CD4-positive, alpha-beta T cell treated with Interleukin-4 for 1 hour (primary cell): ENCODE results near the gene UTP20.
"Not testable (repeated sequence)": the region's sequence is repeated elsewhere in the genome, so short reads cannot be mapped to it uniquely, and the experiment has no call there.

ENCODE experiments used
- DNase-seq, 2 donors: peaks; one replicate each; pipeline ENCODE4 v3.0.0-alpha.2; 2020 to 2022

The UTP20 gene

DNA sequence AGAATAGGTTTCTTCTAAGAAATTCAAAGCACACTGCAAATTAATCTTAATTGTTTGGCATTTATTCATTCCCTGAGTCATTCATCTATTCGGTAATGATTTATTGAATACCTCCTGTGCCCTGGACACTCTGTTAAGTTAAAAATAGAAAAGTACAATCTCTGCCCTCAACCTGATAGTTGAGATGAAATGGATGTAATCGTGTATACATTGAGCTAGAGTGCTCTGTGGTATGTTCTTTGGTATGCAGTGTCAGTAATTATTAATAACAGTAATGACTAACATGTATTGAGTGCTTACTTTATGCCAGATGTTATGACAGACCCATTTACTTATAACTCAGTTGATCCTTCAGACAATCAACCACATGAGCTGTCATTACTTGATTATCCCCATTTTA is 47.6 kb downstream of the UTP20 start:
- no peak for DNase-seq

GRCh38 chr12:101328917-101329316 is 49.0 kb downstream of the UTP20 start:
- DNase-seq, result no peak

- no peak for DNase-seq
Measured at GRCh38 chr12:101330631-101331030, 50.7 kb downstream of the UTP20 start.

- no peak for DNase-seq
Measured at GRCh38 chr12:101336437-101336836, 56.5 kb downstream of the UTP20 start.

- no peak for DNase-seq
Measured at GRCh38 chr12:101338087-101338486, 58.2 kb downstream of the UTP20 start.

DNA sequence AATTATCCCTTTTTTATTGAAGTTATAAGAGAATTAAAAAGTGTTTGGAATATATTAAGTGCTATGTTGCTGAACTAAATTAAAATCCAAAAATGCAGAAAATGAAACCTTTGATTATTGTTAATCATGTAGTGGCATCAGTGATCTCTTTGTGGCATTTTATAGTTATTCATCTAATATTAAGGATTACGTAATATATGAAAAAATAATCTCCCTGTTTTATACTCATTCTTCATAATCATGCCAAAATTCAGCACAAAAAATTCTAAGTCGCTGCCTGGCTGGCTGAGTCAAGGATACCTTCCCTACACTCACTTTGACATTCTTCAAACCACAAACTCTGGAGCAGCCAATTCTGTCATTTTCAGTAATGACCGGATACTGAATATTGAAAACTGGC is 64.0 kb downstream of the UTP20 start:
- no peak for DNase-seq

DNA sequence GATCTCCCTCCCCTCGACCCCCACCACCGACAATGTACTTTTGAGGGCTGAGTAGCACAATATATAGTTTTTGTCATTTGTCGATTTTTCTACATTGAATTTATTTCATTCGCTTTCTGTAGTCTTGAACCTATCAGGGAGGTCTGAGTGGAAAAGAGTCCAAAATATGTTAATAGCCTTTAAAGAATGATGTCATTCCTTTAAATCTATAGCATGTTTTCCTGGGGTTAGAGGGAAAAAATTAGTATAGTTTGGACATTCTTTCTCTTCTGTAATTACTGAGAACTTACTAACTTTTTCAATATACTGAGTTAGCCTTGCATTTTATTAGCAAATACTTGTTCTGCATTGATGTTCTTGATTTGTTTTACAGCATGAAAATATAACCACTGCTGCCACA is 71.8 kb downstream of the UTP20 start:
- no peak for DNase-seq

DNA sequence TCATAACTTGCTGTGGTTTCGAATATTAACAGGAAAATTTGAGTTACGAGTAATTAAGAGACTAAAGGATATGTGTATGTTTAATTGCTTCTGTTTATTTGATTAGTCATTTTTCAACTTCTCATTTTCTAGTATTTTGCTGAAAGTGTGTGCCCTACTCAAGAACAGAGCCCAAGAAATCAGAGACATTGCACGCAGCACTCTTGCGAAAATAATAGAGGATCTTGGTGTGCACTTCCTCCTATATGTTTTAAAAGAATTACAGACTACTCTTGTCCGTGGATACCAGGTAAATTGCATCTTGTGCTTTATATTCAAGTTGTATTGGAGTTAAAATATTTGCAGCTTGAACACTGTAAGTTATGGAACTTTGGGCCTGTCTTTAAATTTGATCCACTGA is 76.9 kb downstream of the UTP20 start:
- no peak for DNase-seq

- no peak for DNase-seq
Measured at GRCh38 chr12:101361455-101361854, 81.5 kb downstream of the UTP20 start.

DNA sequence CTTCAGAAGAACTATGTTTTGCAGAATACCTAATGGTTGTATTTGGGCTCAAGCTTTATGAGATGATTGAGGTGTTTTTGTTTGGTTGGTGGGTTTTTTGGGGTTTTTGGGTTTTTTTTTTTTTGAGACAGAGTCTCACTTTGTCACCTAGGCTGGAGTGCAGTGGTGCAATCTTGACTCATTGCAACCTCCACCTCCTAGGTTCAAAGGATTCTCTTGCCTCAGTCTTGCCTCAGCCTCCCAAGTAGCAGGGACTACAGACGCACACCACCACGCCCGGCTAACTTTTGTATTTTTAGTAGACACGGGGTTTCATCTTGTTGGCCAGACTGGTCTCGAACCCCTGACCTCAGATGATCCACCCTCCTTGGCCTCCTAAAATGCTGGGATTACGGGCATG is 88.1 kb downstream of the UTP20 start:
- no peak for DNase-seq

DNA sequence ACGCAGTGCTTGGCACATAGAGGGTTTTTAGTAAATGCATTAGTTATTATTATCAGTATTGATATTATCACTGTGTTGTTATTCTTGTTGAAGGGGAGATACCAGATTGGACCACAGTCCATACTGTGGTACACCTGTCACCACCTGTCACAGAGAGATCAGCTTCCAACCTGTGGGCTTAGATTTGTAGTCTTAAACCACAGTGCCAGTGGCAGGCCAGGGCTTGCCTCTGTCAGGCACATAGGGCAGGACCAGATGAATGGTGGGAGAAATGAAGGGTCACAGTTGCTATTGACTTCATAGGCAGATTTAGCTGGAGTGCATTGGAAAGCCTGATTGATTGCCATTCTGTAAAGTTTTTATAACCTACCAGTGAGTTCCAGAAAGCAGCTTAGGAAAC is 92.5 kb downstream of the UTP20 start:
- DNase-seq, result no peak

DNA sequence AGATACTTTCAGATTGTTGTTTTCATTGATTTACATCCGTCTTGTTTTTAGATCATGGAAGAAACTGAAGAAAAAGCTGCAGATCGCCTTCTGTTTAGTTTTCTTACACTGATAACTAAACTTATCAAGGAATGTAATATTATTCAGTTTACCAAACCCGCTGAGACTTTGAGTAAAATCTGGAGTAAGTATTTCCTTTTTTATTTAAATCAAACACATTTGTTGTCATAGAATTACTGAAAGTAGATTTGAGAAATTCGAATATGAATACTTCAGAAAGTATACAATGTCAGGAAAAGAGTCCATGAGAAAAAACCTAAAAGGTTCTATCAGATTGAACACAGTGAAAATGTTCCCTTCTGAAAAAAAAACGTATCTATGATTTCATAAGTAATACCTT is 95.7 kb downstream of the UTP20 start:
- DNase-seq, result no peak

DNA sequence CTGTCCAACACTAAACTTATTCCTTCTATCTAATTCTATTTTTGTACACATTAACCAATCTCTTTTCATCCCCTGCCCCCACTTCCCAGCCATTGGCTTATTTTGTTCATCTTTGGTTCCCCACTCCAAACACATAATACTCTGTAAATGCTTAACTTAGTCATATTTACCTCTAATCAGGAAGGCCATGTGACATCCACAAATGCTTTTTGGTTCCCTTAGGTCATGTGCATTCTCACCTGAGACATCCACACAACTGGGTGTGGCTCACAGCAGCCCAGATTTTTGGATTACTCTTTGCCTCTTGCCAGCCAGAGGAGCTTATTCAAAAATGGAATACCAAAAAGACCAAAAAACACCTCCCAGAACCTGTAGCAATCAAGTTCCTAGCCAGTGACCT is 99.2 kb downstream of the UTP20 start:
- DNase-seq, result no peak

DNA sequence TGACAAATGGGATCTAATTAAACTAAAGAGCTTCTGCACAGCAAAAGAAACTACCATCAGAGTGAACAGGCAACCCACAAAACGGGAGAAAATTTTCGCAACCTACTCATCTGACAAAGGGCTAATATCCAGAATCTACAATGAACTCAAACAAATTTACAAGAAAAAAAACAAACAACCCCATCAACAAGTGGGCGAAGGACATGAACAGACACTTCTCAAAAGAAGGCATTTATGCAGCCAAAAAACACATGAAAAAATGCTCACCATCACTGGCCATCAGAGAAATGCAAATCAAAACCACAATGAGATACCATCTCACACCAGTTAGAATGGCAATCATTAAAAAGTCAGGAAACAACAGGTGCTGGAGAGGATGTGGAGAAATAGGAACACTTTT is 111.3 kb downstream of the UTP20 start:
- not testable (repeated sequence) for DNase-seq

GRCh38 chr12:101407049-101407435 is 127.1 kb downstream of the UTP20 start:
- no peak for DNase-seq

- DNase-seq, result peak; percentile 73 to 79
Measured at GRCh38 chr12:101407436-101408345, 127.8 kb downstream of the UTP20 start, which contains the start of gene ARL1. Gene ARL1, minus strand, starts transcription at chr12:101407772. Its CDS starts 127 bp downstream, at chr12:101407645.

DNA sequence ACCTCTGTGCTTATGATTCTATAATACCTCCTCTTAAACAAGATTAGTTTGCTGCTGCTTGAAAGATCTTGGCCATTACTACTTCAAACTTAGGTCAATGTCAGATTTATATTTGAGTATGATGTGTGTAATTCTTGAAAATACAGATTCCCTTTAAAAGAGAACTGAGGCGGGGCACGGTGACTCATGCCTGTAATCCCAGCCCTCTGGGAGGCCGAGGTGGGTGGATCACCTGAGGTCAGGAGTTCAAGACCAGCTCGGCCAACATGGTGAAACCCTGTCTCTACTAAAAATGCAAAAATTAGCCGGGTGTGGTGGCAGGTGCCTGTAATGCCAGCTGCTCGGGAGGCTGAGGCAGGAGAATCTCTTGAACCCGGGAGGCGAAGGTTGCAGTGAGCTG is 130.3 kb downstream of the UTP20 start:
- DNase-seq, result not testable (repeated sequence)

DNA sequence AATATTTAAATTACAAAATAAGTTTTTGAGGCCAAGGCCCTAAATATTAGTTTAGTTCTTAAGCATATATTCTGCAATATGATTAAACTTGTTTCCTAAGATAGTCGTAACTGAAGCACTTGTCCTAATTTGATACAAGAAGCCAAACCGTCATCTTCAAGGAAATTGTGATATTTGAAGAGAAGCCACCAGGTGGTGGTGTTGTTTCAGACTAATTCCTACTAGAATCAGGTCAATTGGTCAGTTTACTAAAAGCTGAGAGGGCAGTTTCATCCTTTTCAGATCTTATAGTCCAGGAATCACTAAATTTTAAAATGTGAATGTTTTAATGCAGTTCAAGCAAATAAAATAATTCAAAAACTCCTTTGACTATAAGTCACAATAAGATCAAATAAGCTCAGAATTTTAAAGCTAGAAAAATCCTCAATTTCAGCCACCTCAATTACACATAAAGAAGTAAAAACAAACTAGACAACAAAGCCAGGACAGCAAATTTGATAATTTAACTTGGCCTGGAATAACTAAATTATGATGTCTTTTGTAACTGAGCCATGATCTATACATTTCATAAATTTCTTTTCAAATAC is 134.7 kb downstream of the UTP20 start:
- peak; percentile 14 to 40 for DNase-seq

GRCh38 chr12:101415228-101415627 is 135.3 kb downstream of the UTP20 start:
- DNase-seq, result no peak

DNA sequence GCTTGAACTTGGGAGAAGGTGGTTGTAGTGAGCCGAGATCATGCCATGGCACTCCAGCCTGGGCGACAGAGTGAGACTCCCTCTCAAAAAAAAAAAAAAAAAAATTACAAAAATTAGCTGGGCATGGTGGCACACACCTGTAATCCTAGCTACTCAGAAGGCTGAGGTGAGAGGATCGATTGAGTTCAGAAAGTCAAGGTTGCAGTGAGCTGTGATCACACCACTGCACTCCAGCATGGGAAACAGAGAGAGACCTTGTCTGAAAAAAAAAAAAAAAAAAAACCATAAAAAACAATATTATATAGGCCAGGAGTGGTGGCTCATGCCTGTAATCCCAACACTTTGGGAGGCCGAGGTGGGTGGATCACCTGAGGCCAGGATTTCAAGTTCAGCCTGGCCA is 142.2 kb downstream of the UTP20 start:
- DNase-seq, result not testable (repeated sequence)

DNA sequence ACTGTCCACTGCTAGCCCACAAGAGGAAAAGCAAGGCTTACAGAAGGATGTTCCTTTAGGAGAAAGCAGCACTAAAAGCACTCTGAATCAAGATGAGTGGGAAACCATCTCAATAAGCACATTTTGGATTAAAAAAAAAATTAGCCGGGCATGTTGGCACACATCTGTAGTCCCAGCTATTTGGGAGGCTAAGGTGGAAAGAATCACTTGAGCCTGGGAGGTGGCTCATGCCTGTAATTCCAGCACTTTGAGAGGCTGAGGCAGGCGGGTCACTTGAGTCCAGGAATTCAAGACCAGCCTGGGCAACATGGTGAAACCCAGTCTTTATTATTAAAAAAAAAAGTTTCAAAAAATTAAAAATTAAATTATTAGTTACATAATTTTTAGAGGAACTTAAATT is 144.7 kb downstream of the UTP20 start:
- DNase-seq, result no peak

GRCh38 chr12:101430456-101430855 is 150.6 kb downstream of the UTP20 start:
- no peak for DNase-seq

DNA sequence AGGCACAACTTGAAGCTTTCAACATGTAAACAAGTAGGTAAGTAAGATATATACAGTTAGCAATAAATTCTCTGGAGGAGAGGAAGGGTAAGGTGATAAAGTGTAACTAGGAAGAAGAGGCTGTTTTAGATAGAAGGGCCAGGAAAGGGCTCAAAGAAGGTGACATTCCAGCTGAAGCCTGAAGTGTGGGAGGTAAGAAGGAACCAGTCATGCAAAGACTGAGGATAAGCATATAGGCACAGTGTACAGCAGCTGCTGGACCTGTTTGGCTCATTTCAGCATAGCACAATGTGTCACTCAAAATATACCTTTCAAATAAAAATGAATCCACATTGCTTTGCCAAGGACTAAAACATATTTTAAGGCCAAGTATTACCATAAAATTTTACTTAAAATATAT is 156.2 kb downstream of the UTP20 start:
- no peak for DNase-seq
